Measurements from ENCODE around the gene UMAD1.

GRCh38 chr7:7771452-7771851 lies 130.9 kb downstream of the UMAD1 start:
- TF ChIP-seq POLR2A (IDR thresholded peaks at IDR 0.05; ENCODE audit: low read length) (no peak), GATA1 (IDR thresholded peaks at IDR 0.05; ENCODE audit: low read depth, low read length) (no peak)
